H7 (cell line): ENCODE measurements around the gene SP9. TPM values are rescaled to one million over a fixed set of nuclear protein-coding genes. Genes with fewer than 3 reads are reported as not detected.
A peak's percentile ranks its signal among the peaks of the same experiment; 100 is the strongest.

Experiments
- DNase-seq: peaks from one replicate; pipeline ENCODE4 v3.0.0; 2012
- H3K27me3 ChIP-seq: 2 replicates; pipeline ENCODE4 v1.6.0; 2011; ENCODE audit warnings: mild to moderate bottlenecking, low read length; ENCODE audit not compliant: control insufficient read depth, insufficient read depth
- H3K36me3 ChIP-seq: replicated peaks from 2 replicates; pipeline ENCODE4 v1.5.1; 2011; ENCODE audit warnings: low read length; ENCODE audit not compliant: control insufficient read depth, insufficient read depth
- H3K4me3 ChIP-seq: 2 replicates; pipeline ENCODE4 v1.5.1; 2011; ENCODE audit warnings: low read depth, mild to moderate bottlenecking, control low read depth, low read length, moderate library complexity; ENCODE audit not compliant: insufficient read depth
- total RNA-seq: library from RNA; depleted of rRNA; stranded (reverse); fragments of >200 nt; shearing (Covaris generic); gene quantifications from 2 replicates; pipeline ENCODE4 v1.2.3, GENCODE V29; 2014

The SP9 gene
- total RNA-seq, 1 experiment from 2014 or later, result 0.10 TPM

DNA sequence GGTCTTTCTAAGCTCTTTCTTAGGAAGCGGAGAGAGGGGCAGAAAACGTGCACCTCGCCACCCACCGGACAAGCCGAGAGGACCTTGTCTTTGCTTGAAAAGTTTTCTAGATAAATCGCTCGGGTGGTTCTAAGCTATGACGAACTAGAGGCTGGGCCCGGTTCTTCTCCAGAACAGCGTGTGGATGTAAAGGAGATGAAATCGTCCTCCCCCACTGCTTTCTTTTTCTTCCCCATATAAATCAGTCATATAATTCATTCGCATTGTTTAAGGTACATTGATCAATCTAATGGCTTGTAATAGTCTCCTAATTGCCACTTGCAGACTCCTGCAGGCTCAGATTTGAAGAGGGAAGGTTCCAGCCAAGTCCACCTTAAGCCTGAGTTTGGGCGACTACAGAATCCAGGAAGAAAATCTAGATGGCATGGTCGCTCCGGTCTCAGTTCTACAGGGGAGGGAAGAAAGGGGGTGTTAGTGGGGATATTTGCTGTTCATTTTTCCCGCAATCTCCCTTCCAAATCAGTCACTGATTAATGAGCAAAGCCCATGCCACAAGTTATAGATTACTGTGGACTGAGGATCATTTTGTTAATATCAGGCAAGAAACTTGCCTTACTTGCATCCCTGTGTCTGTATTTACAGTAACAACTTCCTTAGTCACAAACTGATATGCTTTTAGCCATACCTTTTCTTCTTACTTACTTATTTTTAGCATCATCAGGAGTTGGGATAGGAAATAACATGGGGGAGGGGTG, 5.6 kb upstream of the SP9 start:
- Histone ChIP-seq H3K36me3 (no peaks in the 10 kb centered on the region), H3K4me3 (peak overlapping the region; percentile 34; the same call in 1 of the 2 replicates), H3K27me3 (peaks cover 94% of the 10 kb centered on the region)
- no peak for DNase-seq

GRCh38 chr2:174330945-174331594, 3.7 kb upstream of the SP9 start:
- DNase-seq, result peak; percentile 69
- Histone ChIP-seq H3K27me3 (peaks cover 97% of the 10 kb centered on the region), H3K4me3 (no peak overlapping the region), H3K36me3 (no peaks in the 10 kb centered on the region)

DNA sequence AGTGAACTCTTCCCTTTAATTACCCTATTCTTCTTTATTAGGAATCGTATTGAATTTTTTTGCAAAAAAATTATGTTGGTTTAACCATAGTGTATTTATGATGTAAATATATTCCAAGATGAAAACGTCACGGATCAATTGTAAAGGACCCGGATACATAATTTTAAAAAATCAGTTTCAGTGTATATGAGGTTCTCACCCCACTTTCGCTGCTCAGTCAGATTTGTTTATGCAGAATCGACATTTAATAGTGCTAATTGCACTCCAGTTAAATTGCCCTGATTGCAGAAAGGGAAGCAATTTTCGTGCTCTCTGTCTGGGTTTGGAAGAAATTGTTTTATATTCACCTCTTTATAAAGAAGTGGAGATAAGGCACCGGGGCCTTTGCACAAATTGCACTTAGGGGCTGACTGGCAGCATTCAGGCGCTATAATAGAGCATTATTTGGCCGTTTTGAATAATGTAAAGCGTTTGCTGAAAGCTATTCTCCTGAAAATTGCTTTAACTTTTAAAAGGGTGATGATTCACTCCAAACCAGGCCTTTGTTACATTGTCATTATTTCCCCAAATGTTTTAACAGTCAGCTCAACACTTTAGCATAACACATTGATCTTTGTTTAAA, 3.0 kb upstream of the SP9 start:
- Histone ChIP-seq H3K27me3 (peaks cover 97% of the 10 kb centered on the region), H3K4me3 (no peak overlapping the region)
- DNase-seq, result no peak

DNA sequence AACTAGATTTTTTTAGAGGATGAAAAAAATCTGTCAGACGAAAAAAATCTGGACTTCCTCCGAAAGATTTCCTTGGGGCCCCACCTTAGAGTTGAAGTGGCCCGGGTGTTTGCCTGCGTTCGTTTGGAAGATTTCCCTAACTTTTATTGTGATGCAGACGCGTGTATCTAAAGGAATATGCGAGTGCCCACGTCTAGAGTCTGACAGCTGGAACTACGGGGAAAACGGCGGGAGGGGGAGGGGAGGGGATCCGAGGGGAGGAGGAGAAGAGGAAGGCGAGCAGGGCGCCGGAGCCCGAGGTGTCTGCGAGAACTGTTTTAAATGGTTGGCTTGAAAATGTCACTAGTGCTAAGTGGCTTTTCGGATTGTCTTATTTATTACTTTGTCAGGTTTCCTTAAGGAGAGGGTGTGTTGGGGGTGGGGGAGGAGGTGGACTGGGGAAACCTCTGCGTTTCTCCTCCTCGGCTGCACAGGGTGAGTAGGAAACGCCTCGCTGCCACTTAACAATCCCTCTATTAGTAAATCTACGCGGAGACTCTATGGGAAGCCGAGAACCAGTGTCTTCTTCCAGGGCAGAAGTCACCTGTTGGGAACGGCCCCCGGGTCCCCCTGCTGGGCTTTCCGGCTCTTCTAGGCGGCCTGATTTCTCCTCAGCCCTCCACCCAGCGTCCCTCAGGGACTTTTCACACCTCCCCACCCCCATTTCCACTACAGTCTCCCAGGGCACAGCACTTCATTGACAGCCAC, 2.4 kb upstream of the SP9 start:
- no peaks in the 10 kb centered on the region for H3K36me3 ChIP-seq
- H3K27me3 ChIP-seq, result peaks cover 97% of the 10 kb centered on the region
- H3K4me3 ChIP-seq, result peak overlapping the region; percentile 2
- DNase-seq, result peak; percentile 80

More for the DNA sequence above, 3.0 kb upstream of the SP9 start:
- H3K36me3 ChIP-seq, result no peaks in the 10 kb centered on the region

GRCh38 chr2:174333017-174333371, 1.8 kb upstream of the SP9 start:
- DNase-seq, result no peak
- peaks cover 97% of the 10 kb centered on the region for H3K27me3 ChIP-seq
- no peak overlapping the region for H3K4me3 ChIP-seq
- H3K36me3 ChIP-seq, result no peaks in the 10 kb centered on the region

- Histone ChIP-seq H3K27me3 (peaks cover 97% of the 10 kb centered on the region), H3K36me3 (no peaks in the 10 kb centered on the region), H3K4me3 (no peak overlapping the region)
- peak; percentile 64 for DNase-seq
These were observed 1.1 kb upstream of the SP9 start for GRCh38 chr2:174333372-174334277.

GRCh38 chr2:174334278-174334715, 457 bp upstream of the SP9 start:
- H3K36me3 ChIP-seq, result no peaks in the 10 kb centered on the region
- DNase-seq, result no peak
- H3K4me3 ChIP-seq, result no peak overlapping the region; the same call in 1 of the 2 replicates
- H3K27me3 ChIP-seq, result peaks cover 97% of the 10 kb centered on the region

- DNase-seq, result peak; percentile 13
- no peaks in the 10 kb centered on the region for H3K36me3 ChIP-seq
- H3K4me3 ChIP-seq, result peak overlapping the region; percentile 45
- H3K27me3 ChIP-seq, result peaks cover 97% of the 10 kb centered on the region
These were observed 667 bp downstream of the SP9 start for GRCh38 chr2:174335254-174335987.

- Histone ChIP-seq H3K4me3 (peak overlapping the region; percentile 45), H3K36me3 (no peaks in the 10 kb centered on the region), H3K27me3 (peaks cover 97% of the 10 kb centered on the region)
- DNase-seq, result peak; percentile 84
These were observed 1.3 kb downstream of the SP9 start for GRCh38 chr2:174335988-174336500.

- peak; percentile 91 for DNase-seq
- peaks cover 96% of the 10 kb centered on the region for H3K27me3 ChIP-seq
- H3K36me3 ChIP-seq, result no peaks in the 10 kb centered on the region
- peak overlapping the region; percentile 45 for H3K4me3 ChIP-seq
These were observed 2.0 kb downstream of the SP9 start for GRCh38 chr2:174336501-174337336.

GRCh38 chr2:174337337-174338146, 2.8 kb downstream of the SP9 start:
- no peaks in the 10 kb centered on the region for H3K36me3 ChIP-seq
- H3K27me3 ChIP-seq, result peaks cover 99% of the 10 kb centered on the region
- peak overlapping the region; percentile 30 for H3K4me3 ChIP-seq
- DNase-seq, result peak; percentile 82

GRCh38 chr2:174338147-174338605, 3.4 kb downstream of the SP9 start:
- Histone ChIP-seq H3K4me3 (no peak overlapping the region), H3K27me3 (peaks cover 99% of the 10 kb centered on the region), H3K36me3 (no peaks in the 10 kb centered on the region)
- no peak for DNase-seq
